HepG2 (cell line): ENCODE results near the gene CAPZB.

Experiments
- DBP ChIP-seq: sonication (generic); formaldehyde crosslinking; IDR thresholded peaks from 2 replicates; pipeline ENCODE4 v1.4.0; 2020; ENCODE audit warnings: missing genetic modification reagents; ENCODE audit errors: not compliant biosample characterization
- GATAD1 ChIP-seq: IDR thresholded peaks from 2 replicates; pipeline ENCODE4 v1.6.1; 2016; ENCODE audit warnings: missing genetic modification reagents, missing compliant biosample characterization
- HDAC2 ChIP-seq: sonication (generic); formaldehyde crosslinking; IDR thresholded peaks from 2 replicates; pipeline ENCODE4 v1.4.0; 2020; ENCODE audit warnings: missing genetic modification reagents
- ZBTB34 ChIP-seq: sonication (generic); formaldehyde crosslinking; IDR thresholded peaks from 2 replicates; pipeline ENCODE4 v1.8.0; 2022; ENCODE audit warnings: mild to moderate bottlenecking, missing genetic modification reagents
- ZNF672 ChIP-seq: sonication (generic); formaldehyde crosslinking; IDR thresholded peaks from 2 replicates; pipeline ENCODE4 v1.8.1; 2022; ENCODE audit warnings: missing genetic modification reagents
- TF ChIP-seq, protein P1 (sequence below): sonication (generic); formaldehyde crosslinking; IDR thresholded peaks from 2 replicates; pipeline ENCODE4 v1.5.0; 2020; ENCODE audit warnings: mild to moderate bottlenecking, missing genetic modification reagents, moderate library complexity
- TF ChIP-seq, protein P2 (sequence below), 2 experiments: fragments of 450-650 bp in 1 of 2; sonication (generic) in 1 of 2; formaldehyde crosslinking in 1 of 2; IDR thresholded peaks; 2 replicates each; pipeline versions ENCODE4 v1.6.1 to v1.8.0; 2016 to 2022; ENCODE audit warnings: antibody characterized with exemption in 1 of 2, mild to moderate bottlenecking in 1 of 2, missing genetic modification reagents in 1 of 2
- TF ChIP-seq, protein P3 (sequence below): sonication (generic); formaldehyde crosslinking; IDR thresholded peaks from 2 replicates; pipeline ENCODE4 v1.9.0; 2021; ENCODE audit warnings: missing genetic modification reagents, borderline replicate concordance

DNA sequence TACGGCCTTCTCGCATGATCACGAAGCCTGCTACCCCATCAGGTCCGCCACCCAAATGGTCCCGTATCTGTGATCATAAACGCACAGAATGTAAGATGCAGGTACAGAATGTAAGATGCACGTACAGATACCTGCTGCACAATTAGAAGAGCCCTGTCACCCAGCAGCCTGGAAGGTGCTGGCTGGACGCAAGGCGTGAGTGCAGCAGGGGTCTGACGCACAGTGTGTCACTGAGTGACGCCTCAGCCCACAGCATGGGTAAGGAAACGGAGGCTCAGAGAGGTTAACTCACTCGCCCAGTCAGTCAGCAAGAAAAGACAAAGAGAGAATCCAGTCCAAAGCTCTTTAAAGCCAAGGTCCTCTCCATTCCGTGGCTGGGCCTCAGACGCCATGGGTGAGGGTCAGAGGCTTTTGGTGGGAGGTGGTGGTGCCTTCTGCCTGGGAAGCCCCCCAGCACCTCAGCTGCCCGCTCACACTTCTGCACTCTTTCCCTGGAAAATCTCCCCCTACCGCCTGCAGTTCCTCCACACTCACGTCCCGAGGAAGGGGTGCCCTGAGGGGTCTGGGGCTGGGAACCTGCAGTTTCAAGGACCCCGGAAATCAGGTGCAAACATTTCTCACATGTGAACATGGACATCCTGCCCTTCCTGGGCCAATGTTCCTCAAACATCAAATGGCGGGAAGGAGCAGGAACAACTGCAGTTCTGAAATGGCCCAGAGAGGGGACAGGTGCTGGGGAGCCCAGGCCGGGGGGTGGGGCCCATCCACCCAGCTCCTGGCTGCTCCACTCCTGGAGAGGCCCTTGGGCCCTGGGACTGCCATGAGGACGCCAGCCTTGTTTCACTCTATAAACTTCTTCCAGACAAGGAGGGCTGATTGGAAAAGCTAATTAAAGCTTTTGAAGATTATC is 113.9 kb downstream of the CAPZB start:
- TF ChIP-seq ZNF672 = no peak
- TF ChIP-seq HDAC2 = no peak
- TF ChIP-seq, protein P1, sequence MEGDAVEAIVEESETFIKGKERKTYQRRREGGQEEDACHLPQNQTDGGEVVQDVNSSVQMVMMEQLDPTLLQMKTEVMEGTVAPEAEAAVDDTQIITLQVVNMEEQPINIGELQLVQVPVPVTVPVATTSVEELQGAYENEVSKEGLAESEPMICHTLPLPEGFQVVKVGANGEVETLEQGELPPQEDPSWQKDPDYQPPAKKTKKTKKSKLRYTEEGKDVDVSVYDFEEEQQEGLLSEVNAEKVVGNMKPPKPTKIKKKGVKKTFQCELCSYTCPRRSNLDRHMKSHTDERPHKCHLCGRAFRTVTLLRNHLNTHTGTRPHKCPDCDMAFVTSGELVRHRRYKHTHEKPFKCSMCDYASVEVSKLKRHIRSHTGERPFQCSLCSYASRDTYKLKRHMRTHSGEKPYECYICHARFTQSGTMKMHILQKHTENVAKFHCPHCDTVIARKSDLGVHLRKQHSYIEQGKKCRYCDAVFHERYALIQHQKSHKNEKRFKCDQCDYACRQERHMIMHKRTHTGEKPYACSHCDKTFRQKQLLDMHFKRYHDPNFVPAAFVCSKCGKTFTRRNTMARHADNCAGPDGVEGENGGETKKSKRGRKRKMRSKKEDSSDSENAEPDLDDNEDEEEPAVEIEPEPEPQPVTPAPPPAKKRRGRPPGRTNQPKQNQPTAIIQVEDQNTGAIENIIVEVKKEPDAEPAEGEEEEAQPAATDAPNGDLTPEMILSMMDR (CRISPR knock-in tag) = no peak
- TF ChIP-seq, protein P2, sequence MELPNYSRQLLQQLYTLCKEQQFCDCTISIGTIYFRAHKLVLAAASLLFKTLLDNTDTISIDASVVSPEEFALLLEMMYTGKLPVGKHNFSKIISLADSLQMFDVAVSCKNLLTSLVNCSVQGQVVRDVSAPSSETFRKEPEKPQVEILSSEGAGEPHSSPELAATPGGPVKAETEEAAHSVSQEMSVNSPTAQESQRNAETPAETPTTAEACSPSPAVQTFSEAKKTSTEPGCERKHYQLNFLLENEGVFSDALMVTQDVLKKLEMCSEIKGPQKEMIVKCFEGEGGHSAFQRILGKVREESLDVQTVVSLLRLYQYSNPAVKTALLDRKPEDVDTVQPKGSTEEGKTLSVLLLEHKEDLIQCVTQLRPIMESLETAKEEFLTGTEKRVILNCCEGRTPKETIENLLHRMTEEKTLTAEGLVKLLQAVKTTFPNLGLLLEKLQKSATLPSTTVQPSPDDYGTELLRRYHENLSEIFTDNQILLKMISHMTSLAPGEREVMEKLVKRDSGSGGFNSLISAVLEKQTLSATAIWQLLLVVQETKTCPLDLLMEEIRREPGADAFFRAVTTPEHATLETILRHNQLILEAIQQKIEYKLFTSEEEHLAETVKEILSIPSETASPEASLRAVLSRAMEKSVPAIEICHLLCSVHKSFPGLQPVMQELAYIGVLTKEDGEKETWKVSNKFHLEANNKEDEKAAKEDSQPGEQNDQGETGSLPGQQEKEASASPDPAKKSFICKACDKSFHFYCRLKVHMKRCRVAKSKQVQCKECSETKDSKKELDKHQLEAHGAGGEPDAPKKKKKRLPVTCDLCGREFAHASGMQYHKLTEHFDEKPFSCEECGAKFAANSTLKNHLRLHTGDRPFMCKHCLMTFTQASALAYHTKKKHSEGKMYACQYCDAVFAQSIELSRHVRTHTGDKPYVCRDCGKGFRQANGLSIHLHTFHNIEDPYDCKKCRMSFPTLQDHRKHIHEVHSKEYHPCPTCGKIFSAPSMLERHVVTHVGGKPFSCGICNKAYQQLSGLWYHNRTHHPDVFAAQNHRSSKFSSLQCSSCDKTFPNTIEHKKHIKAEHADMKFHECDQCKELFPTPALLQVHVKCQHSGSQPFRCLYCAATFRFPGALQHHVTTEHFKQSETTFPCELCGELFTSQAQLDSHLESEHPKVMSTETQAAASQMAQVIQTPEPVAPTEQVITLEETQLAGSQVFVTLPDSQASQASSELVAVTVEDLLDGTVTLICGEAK (IDR thresholded peaks at IDR 0.05) = no peak
- TF ChIP-seq, protein P2 (CRISPR knock-in tag; IDR thresholded peaks at IDR 0.05) = no peak
- TF ChIP-seq, protein P3, sequence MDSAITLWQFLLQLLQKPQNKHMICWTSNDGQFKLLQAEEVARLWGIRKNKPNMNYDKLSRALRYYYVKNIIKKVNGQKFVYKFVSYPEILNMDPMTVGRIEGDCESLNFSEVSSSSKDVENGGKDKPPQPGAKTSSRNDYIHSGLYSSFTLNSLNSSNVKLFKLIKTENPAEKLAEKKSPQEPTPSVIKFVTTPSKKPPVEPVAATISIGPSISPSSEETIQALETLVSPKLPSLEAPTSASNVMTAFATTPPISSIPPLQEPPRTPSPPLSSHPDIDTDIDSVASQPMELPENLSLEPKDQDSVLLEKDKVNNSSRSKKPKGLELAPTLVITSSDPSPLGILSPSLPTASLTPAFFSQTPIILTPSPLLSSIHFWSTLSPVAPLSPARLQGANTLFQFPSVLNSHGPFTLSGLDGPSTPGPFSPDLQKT = no peak
- no peak for TF ChIP-seq GATAD1 (CRISPR knock-in tag)
- TF ChIP-seq DBP = no peak
- TF ChIP-seq ZBTB34 (CRISPR knock-in tag) = no peak
